Peyer's patch (tissue), 4 donors: ENCODE data around the gene NCF2.

Experiments
- CTCF ChIP-seq, 6 experiments: fragments of 450-650 bp in 4 of 6; fragments of 200-600 bp in 2 of 6; sonication (generic) in 1 of 6; IDR thresholded peaks; one replicate each; pipeline ENCODE4 v1.5.1; 2017 to 2019; ENCODE audit warnings: antibody characterized with exemption in 6 of 6, mild to moderate bottlenecking in 3 of 6, moderate library complexity in 1 of 6
- POLR2A ChIP-seq, 2 donors: fragments of 450-650 bp; IDR thresholded peaks; one replicate each; pipeline ENCODE4 v1.5.1; 2017; ENCODE audit warnings: antibody characterized with exemption in 2 of 2, mild to moderate bottlenecking in 2 of 2, moderate library complexity in 2 of 2

GRCh38 chr1:183604815-183605214, 14.6 kb upstream of the NCF2 start:
- TF ChIP-seq CTCF (IDR thresholded peaks at IDR 0.05) (no peak), POLR2A (IDR thresholded peaks at IDR 0.05) (no peak)
